ACC112 (cell line): ENCODE data around the gene ZNF695.
A peak's percentile ranks its signal among the peaks of the same experiment; 100 is the strongest.

Experiments used
- H2AFZ ChIP-seq: fragments of 200-600 bp; sonication (generic); one replicate; pipeline ENCODE4 v1.6.0; 2017; ENCODE audit warnings: antibody characterized with exemption, low read length; ENCODE audit not compliant: unreplicated experiment
- H3K27ac ChIP-seq: fragments of 200-600 bp; sonication (generic); 2 replicates; pipeline ENCODE4 v1.5.1; 2014; ENCODE audit warnings: low read depth, mild to moderate bottlenecking, antibody characterized with exemption, low read length, moderate library complexity
- H3K27me3 ChIP-seq: fragments of 200-600 bp; sonication (generic); 2 replicates; pipeline ENCODE4 v1.6.1; 2014; ENCODE audit warnings: mild to moderate bottlenecking, antibody characterized with exemption, low read length, moderate library complexity, mixed read lengths; ENCODE audit not compliant: insufficient read depth
- H3K36me3 ChIP-seq: fragments of 200-600 bp; sonication (generic); 2 replicates; pipeline ENCODE4 v1.6.1; 2016; ENCODE audit warnings: mild to moderate bottlenecking, antibody characterized with exemption, low read length, moderate library complexity, mixed read lengths; ENCODE audit not compliant: insufficient read depth
- H3K4me1 ChIP-seq: fragments of 200-600 bp; sonication (generic); one replicate; pipeline ENCODE4 v1.6.1; 2016; ENCODE audit warnings: low read length, mixed read lengths; ENCODE audit not compliant: insufficient read depth, unreplicated experiment, control insufficient read depth
- H3K4me3 ChIP-seq: fragments of 200-600 bp; sonication (generic); 2 replicates; pipeline ENCODE4 v1.5.1; 2014; ENCODE audit warnings: mild to moderate bottlenecking, low read depth, low read length
- H3K79me2 ChIP-seq: fragments of 200-600 bp; sonication (generic); one replicate; pipeline ENCODE4 v1.6.0; 2016; ENCODE audit warnings: low read length; ENCODE audit not compliant: control insufficient read depth, unreplicated experiment, insufficient read depth

ZNF695 gene

DNA sequence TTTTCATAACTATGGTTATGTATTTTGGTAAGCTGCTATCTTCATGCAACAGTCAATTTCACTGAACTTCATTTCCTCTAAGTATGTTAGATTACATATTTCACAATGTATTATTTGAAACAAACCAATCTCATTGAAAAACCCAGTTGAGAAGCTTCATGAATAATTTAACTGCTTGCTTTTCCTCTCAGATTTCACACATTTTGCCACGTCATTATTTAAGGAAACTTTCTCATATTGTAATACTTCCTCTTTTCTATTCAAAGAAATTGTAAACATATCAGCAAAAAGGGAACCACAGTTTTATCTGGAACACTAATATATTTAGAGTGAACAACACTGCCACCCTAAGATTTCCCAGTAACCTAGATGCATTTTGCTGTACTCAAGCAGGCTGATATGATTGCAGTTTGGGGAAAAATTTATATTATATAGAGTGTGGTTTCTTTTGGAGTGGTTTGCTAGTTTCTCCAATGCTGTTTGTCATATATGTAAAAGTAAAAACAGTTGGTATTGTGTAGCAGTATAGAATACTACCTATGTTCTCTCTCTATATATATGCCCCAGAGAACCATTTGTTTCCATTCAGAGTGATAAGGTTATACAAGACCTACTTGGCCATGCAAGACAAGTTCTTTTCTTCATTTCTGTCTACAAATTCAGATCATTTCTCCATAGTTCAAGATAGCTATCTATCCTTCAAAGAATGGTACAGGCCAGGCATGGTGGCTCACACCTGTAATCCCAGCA, 47.7 kb downstream of the ZNF695 start:
- no peaks in the 10 kb centered on the region for H3K27me3 ChIP-seq
- peaks cover 5% of the 10 kb centered on the region for H3K4me1 ChIP-seq
- no peak overlapping the region for H2AFZ ChIP-seq
- no peak overlapping the region for H3K27ac ChIP-seq
- no peak overlapping the region for H3K4me3 ChIP-seq
- H3K36me3 ChIP-seq, result no peaks in the 10 kb centered on the region
- no peaks in the 10 kb centered on the region for H3K79me2 ChIP-seq

- Histone ChIP-seq H3K36me3 (no peaks in the 10 kb centered on the region), H3K4me3 (no peak overlapping the region), H3K4me1 (no peaks in the 10 kb centered on the region), H3K27me3 (no peaks in the 10 kb centered on the region), H3K27ac (no peak overlapping the region), H2AFZ (no peak overlapping the region), H3K79me2 (no peaks in the 10 kb centered on the region)
Observed at GRCh38 chr1:246954126-246954525, 53.7 kb downstream of the ZNF695 start.

- Histone ChIP-seq H3K36me3 (no peaks in the 10 kb centered on the region), H3K4me1 (peaks cover 17% of the 10 kb centered on the region), H3K27me3 (no peaks in the 10 kb centered on the region), H3K27ac (no peak overlapping the region), H3K4me3 (no peak overlapping the region), H2AFZ (no peak overlapping the region), H3K79me2 (no peaks in the 10 kb centered on the region)
Observed at GRCh38 chr1:246951413-246951812, 56.4 kb downstream of the ZNF695 start.

DNA sequence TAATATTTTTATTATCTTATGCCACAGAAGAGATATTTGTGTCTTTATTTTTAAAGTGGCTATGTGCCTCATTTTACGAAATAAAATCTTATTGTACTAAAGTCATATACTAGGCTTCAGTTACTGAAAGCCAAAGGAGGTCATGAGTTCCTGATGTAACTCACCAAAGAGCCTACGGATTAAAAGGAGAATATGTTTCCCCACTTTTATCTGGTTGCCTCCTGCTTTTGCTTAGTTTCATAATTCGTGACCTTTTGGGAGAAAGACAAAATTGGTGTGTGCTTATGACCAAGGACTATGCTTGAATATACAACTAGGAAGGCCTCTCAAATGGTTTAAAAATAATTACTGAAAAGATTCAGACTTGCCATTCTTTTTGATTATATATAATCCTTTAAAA, 57.9 kb downstream of the ZNF695 start:
- Histone ChIP-seq H3K27ac (no peak overlapping the region), H3K4me1 (peaks cover 21% of the 10 kb centered on the region), H2AFZ (no peak overlapping the region), H3K27me3 (no peaks in the 10 kb centered on the region), H3K79me2 (no peaks in the 10 kb centered on the region), H3K4me3 (no peak overlapping the region), H3K36me3 (no peaks in the 10 kb centered on the region)

DNA sequence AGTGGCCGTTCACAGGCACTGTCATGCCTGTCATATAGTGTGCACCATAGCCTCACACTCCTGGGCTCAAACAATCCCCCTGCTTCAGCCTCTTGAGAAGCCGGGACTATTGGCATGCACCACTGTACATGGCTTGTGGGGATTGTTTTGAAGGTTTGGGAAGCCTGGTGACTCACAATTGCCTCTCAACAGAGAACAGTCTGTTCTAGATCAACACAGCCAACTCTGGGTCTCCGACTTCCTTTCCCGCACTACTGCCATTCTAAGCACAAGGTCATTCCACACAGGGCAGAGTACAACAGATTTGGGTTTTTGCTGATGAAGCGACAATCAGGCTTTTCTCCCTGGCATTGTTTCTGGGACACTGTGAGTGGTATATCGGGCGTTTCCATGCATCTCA, 60.6 kb downstream of the ZNF695 start:
- Histone ChIP-seq H3K27ac (peak overlapping the region; percentile 93), H3K27me3 (no peaks in the 10 kb centered on the region), H2AFZ (peak overlapping the region; percentile 91), H3K36me3 (no peaks in the 10 kb centered on the region), H3K79me2 (no peaks in the 10 kb centered on the region), H3K4me3 (peak overlapping the region; percentile 24; the same call in 1 of the 2 replicates), H3K4me1 (peaks cover 21% of the 10 kb centered on the region)

- Histone ChIP-seq H2AFZ (peak overlapping the region; percentile 21), H3K4me1 (peaks cover 21% of the 10 kb centered on the region), H3K27ac (peak overlapping the region; percentile 93), H3K27me3 (no peaks in the 10 kb centered on the region), H3K4me3 (no peak overlapping the region), H3K36me3 (no peaks in the 10 kb centered on the region), H3K79me2 (no peaks in the 10 kb centered on the region)
Observed at GRCh38 chr1:246946366-246946765, 61.5 kb downstream of the ZNF695 start.
